HepG2 (cell line): ENCODE results near the gene PDK3. TPM values are rescaled to one million over a fixed set of nuclear protein-coding genes. Genes with fewer than 3 reads are reported as not detected.
A peak's percentile ranks its signal among the peaks of the same experiment; 100 is the strongest.

Source experiments
- ATAC-seq: fragments of 200-7000 bp; cut with Tn5 transposase; 3 replicates; pipeline ENCODE4 v1.9.1; 2020; ENCODE audit warnings: mild to moderate bottlenecking, moderate library complexity
- BruUV-seq: library from RNA; stranded (reverse); fragments of 400-500 nt; replicated peaks from 2 replicates; lab custom pipeline; 2021; lab: Mats Ljungman, UMichigan
- CTCF ChIA-PET: fragments of 300-600 bp; formaldehyde crosslinking; extraction: SDS; loops from one replicate; lab custom pipeline; 2021; ENCODE audit warnings: low total read pairs, inconsistent platforms, low intra/inter-chr PET ratio; lab: Yijun Ruan, JAX
- POLR2A ChIA-PET: fragments of 350-600 bp; sonication (Branson Sonifier 250); formaldehyde crosslinking; loops from one replicate; lab custom pipeline; 2020; ENCODE audit warnings: antibody characterized with exemption, inconsistent platforms; lab: Yijun Ruan, JAX
- DNase-seq: peaks from one replicate; pipeline ENCODE4 v3.0.0-alpha.2; 2015; ENCODE audit warnings: low spot score
- FAIRE-seq: peaks from 3 replicates; lab custom pipeline; 2011; peaks lifted over from hg19 to GRCh38; lab: Jason Lieb, UNC
- H2AFZ ChIP-seq: one replicate; pipeline ENCODE4 v1.6.1; 2011; ENCODE audit warnings: low read length, inconsistent platforms
- H3K27ac ChIP-seq: fragments of 300-600 bp; 3 replicates; pipeline ENCODE4 v1.8.0; 2011; ENCODE audit warnings: mixed run types, mild to moderate bottlenecking, mixed read lengths, low read length, inconsistent platforms; ENCODE audit not compliant: insufficient read depth; ENCODE audit errors: extremely low read length
- H3K27me3 ChIP-seq, 2 experiments: fragments of 200-600 bp in 1 of 2; 2 replicates in 1 of 2; 3 replicates in 1 of 2; pipeline versions ENCODE4 v1.6.0 to v1.8.0; 2011; ENCODE audit warnings: low read length in 2 of 2, mild to moderate bottlenecking in 2 of 2, moderate library complexity in 2 of 2, inconsistent platforms in 1 of 2; ENCODE audit not compliant: insufficient read depth in 2 of 2, control insufficient read depth in 1 of 2
- H3K36me3 ChIP-seq, 2 experiments: fragments of 200-600 bp in 1 of 2; replicated peaks in 1 of 2; 2 replicates in 1 of 2; 3 replicates in 1 of 2; pipeline versions ENCODE4 v1.5.1 to v1.8.0; 2011; ENCODE audit warnings: low read length in 2 of 2, inconsistent platforms in 1 of 2; ENCODE audit not compliant: insufficient read depth in 2 of 2, control insufficient read depth in 1 of 2
- H3K4me1 ChIP-seq: 2 replicates; pipeline ENCODE4 v1.5.1; 2012; ENCODE audit warnings: low read length, inconsistent platforms; ENCODE audit not compliant: insufficient read depth
- H3K4me2 ChIP-seq: 2 replicates; pipeline ENCODE4 v1.6.0; 2011; ENCODE audit warnings: low read depth, low read length, inconsistent platforms
- H3K4me3 ChIP-seq, 3 experiments: fragments of 200-600 bp in 1 of 3; sonication (generic), shearing (Covaris generic) in 1 of 3; replicated peaks in 1 of 3; 2 replicates each; pipeline ENCODE4 v1.5.1; 2011 to 2016; ENCODE audit warnings: low read length in 3 of 3, inconsistent platforms in 2 of 3, low read depth in 2 of 3, mild to moderate bottlenecking in 2 of 3, control low read depth in 1 of 3, mixed read lengths in 1 of 3; ENCODE audit not compliant: insufficient read depth in 1 of 3
- H3K79me2 ChIP-seq: one replicate; pipeline ENCODE4 v1.6.1; 2011; ENCODE audit warnings: low read length, inconsistent platforms; ENCODE audit not compliant: insufficient read depth
- H3K9ac ChIP-seq: 2 replicates; pipeline ENCODE4 v1.6.0; 2011; ENCODE audit warnings: mild to moderate bottlenecking, low read depth, low read length, inconsistent platforms; ENCODE audit not compliant: insufficient read depth
- H3K9me3 ChIP-seq: 2 replicates; pipeline ENCODE4 v1.5.1; 2012; ENCODE audit warnings: mild to moderate bottlenecking, low read length
- H4K20me1 ChIP-seq: 2 replicates; pipeline ENCODE4 v1.6.0; 2011; ENCODE audit warnings: inconsistent platforms, mild to moderate bottlenecking, low read length, moderate library complexity; ENCODE audit not compliant: insufficient read depth
- GLI4 ChIP-seq: sonication (generic); formaldehyde crosslinking; IDR thresholded peaks from 2 replicates; pipeline ENCODE4 v1.5.1; 2020; ENCODE audit warnings: missing genetic modification reagents, mild to moderate bottlenecking, moderate library complexity, borderline replicate concordance
- KDM6A ChIP-seq: IDR thresholded peaks from 2 replicates; pipeline ENCODE4 v1.6.1; 2016; ENCODE audit warnings: low read depth
- MED1 ChIP-seq: sonication (generic); formaldehyde crosslinking; IDR thresholded peaks from 2 replicates; pipeline ENCODE4 v1.4.0; 2020; ENCODE audit warnings: missing genetic modification reagents
- SMAD3 ChIP-seq: sonication (generic); formaldehyde crosslinking; IDR thresholded peaks from 2 replicates; pipeline ENCODE4 v1.4.0; 2020; ENCODE audit warnings: missing genetic modification reagents
- SMARCC2 ChIP-seq: fragments of 450-650 bp; IDR thresholded peaks from 2 replicates; pipeline ENCODE4 v1.6.1; 2017; ENCODE audit warnings: antibody characterized with exemption, mild to moderate bottlenecking
- SMC3 ChIP-seq: IDR thresholded peaks from 2 replicates; pipeline ENCODE4 v1.6.1; 2011; ENCODE audit warnings: low read length, improper control_type of control experiment
- STAG1 ChIP-seq: sonication (generic); formaldehyde crosslinking; IDR thresholded peaks from 2 replicates; pipeline ENCODE4 v1.4.0; 2020; ENCODE audit warnings: missing genetic modification reagents
- TCF7L2 ChIP-seq: IDR thresholded peaks from 2 replicates; pipeline ENCODE4 v1.6.1; 2011; ENCODE audit warnings: mild to moderate bottlenecking, low read depth, low read length, moderate library complexity
- XBP1 ChIP-seq: sonication (generic); formaldehyde crosslinking; IDR thresholded peaks from 2 replicates; pipeline ENCODE4 v1.5.0; 2020; ENCODE audit warnings: missing genetic modification reagents
- ZNF567 ChIP-seq: sonication (generic); formaldehyde crosslinking; IDR thresholded peaks from 2 replicates; pipeline ENCODE4 v1.8.1; 2023; ENCODE audit warnings: mild to moderate bottlenecking, missing genetic modification reagents, borderline replicate concordance
- ZNF780A ChIP-seq: sonication (generic); formaldehyde crosslinking; IDR thresholded peaks from 2 replicates; pipeline ENCODE4 v1.8.0; 2022; ENCODE audit warnings: mild to moderate bottlenecking, missing genetic modification reagents, moderate library complexity
- ZNF878 ChIP-seq: sonication (generic); formaldehyde crosslinking; IDR thresholded peaks from 2 replicates; pipeline ENCODE4 v1.8.1; 2023; ENCODE audit warnings: mild to moderate bottlenecking, missing genetic modification reagents, moderate library complexity
- WGBS: methylation state at CpG from one replicate; pipeline ENCODE4 v1.1.6; 2017; ENCODE audit warnings: low lambda C conversion rate; 5-methylcytosine and 5-hydroxymethylcytosine counted together
- in situ Hi-C: cut with HindIII; loops from 2 replicates; pipeline ENCODE4 v1.10.0; 2017; ENCODE audit warnings: low pct_unique_long_range_greater_than_20kb; ENCODE audit not compliant: extremely low pct_ligation_motif_present
- intact Hi-C: fragments of 100-400 bp; cut with micrococcal nuclease; formaldehyde crosslinking; loops from one replicate; pipeline ENCODE4 v1.10.0; 2022; ENCODE audit not compliant: unreplicated experiment
- polyA plus RNA-seq, 8 experiments: library from polyadenylated mRNA; depleted of rRNA in 3 of 8; stranded (reverse) in 7 of 8; unstranded in 1 of 8; fragments of >200 nt; fragmentation: Illumina TruSeq in 4 of 8; extraction: Trizol in 4 of 8; gene quantifications; 2 replicates each; pipeline versions ENCODE4 v1.2.1 to v1.2.3, GENCODE V29; 2011 to 2016; ENCODE audit warnings: low read depth in 4 of 8, missing spikeins in 1 of 8, mixed read lengths in 1 of 8; ENCODE audit not compliant: insufficient read depth in 1 of 8
- total RNA-seq, 5 experiments: library from RNA; depleted of rRNA; stranded (reverse); fragments of >200 nt; fragmentation: Illumina TruSeq; extraction: Trizol; gene quantifications; 2 replicates each; pipeline ENCODE4 v1.2.3, GENCODE V29; 2016; ENCODE audit warnings: low read depth in 1 of 5
- TF ChIP-seq, protein P1 (sequence below): sonication (generic); formaldehyde crosslinking; IDR thresholded peaks from 2 replicates; pipeline ENCODE4 v1.9.0; 2021; ENCODE audit warnings: missing genetic modification reagents, mild to moderate bottlenecking, borderline replicate concordance
- TF ChIP-seq, protein P2 (sequence below): sonication (generic); formaldehyde crosslinking; IDR thresholded peaks from 2 replicates; pipeline ENCODE4 v1.8.0; 2022; ENCODE audit warnings: missing genetic modification reagents, mild to moderate bottlenecking, moderate library complexity, borderline replicate concordance
- TF ChIP-seq, protein P3 (sequence below): sonication (generic); formaldehyde crosslinking; IDR thresholded peaks from 2 replicates; pipeline ENCODE4 v1.8.1; 2023; ENCODE audit warnings: mild to moderate bottlenecking, inconsistent platforms, moderate library complexity, missing genetic modification reagents, borderline replicate concordance

The PDK3 gene
- total and polyA plus RNA-seq, 2 of the 13 experiments (the other 11 are each of a cell fraction or from before 2014, with no cell fraction given) = 9.1 to 10.5 TPM

DNA sequence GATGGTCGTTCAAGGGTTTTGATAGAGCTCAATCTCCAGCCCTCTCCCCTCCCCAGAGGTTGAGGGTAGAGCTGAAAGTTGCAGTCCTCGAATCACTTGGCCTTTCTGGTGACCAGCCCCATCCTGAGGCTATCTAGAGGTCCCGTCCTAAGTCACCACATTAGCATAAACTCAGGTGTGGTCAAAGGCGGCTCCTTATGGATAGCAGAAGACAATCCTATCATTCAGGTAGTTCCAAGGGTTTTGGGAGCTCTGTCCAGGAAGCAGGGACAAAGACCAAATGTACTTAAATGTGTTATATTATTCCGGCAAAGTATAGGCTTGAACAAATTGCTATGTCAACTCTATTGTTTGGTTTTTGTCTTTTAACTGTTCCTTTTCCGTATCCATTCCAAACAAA, 30.6 kb downstream of the PDK3 start:
- no TSS peak for BruUV-seq
- Histone ChIP-seq H3K36me3 (no peaks in the 10 kb centered on the region; a peak in 1 of 5 replicates), H4K20me1 (no peaks in the 10 kb centered on the region), H2AFZ (no peak overlapping the region), H3K4me3 (no peak overlapping the region), H3K4me2 (no peak overlapping the region), H3K27me3 (no peaks in the 10 kb centered on the region), H3K79me2 (no peaks in the 10 kb centered on the region), H3K9me3 (no peaks in the 10 kb centered on the region), H3K9ac (no peak overlapping the region), H3K27ac (no peak overlapping the region), H3K4me1 (peaks cover 33% of the 10 kb centered on the region)
- FAIRE-seq = no peak
- POLR2A ChIA-PET = no interaction called here
- TF ChIP-seq SMAD3 (CRISPR knock-in tag) (no peak), ZNF780A (CRISPR knock-in tag) (no peak), KDM6A (CRISPR knock-in tag) (no peak), XBP1 (CRISPR knock-in tag) (no peak), ZNF878 (no peak)
- TF ChIP-seq, protein P1, sequence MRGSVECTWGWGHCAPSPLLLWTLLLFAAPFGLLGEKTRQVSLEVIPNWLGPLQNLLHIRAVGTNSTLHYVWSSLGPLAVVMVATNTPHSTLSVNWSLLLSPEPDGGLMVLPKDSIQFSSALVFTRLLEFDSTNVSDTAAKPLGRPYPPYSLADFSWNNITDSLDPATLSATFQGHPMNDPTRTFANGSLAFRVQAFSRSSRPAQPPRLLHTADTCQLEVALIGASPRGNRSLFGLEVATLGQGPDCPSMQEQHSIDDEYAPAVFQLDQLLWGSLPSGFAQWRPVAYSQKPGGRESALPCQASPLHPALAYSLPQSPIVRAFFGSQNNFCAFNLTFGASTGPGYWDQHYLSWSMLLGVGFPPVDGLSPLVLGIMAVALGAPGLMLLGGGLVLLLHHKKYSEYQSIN (CRISPR knock-in tag) = no peak
- intact Hi-C loops = no loop called here
- DNase-seq = no peak
- no peak for ATAC-seq
- in situ Hi-C loops = loop anchor here (10.0 kb wide), 1 partner anchor 101 kb away; no protein-coding TSS in a partner anchor
- 89% methylated on average over 3 of the region's 6 CpGs for WGBS
- CTCF ChIA-PET = no interaction called here

DNA sequence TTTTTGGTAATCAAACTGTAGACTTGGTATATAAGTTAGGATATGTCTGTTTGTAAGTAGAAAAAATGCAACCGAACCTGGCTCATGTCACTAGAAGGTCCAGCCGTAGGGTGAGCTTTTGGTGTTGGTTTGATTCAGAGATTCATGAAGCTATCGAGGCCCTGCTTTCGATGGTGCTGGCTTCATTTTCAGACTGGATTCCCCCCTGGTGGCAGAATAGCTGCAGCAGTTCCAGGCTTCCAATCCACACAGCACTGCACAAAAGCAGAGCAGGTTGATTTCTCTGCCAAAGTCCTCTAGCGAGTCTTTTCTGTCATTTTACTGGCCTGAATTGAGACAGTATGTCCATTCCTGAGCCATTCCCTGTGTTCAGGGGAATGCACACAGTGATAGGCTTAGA, 33.1 kb downstream of the PDK3 start:
- in situ Hi-C loops = loop anchor here (10.0 kb wide), 1 partner anchor 103 kb away; no protein-coding TSS in a partner anchor
- ATAC-seq (peak; percentile 65; the same call in 2 of the 3 replicates), FAIRE-seq (no peak), DNase-seq (peak; percentile 1)
- intact Hi-C loops = loop anchor here (1.0 to 2.0 kb wide), 2 partner anchors 71 to 103 kb away; no protein-coding TSS in a partner anchor
- ChIA-PET CTCF (interaction anchor here (1.4 to 2.6 kb wide), 2 partner anchors 102 to 127 kb away, joined by 5 to 37 read pairs; no protein-coding TSS in a partner anchor), POLR2A (no interaction called here)
- WGBS = 82% methylated on average over 3 of the region's 5 CpGs
- Histone ChIP-seq H3K27me3 (no peaks in the 10 kb centered on the region), H3K36me3 (no peaks in the 10 kb centered on the region; a peak in 1 of 5 replicates), H3K79me2 (no peaks in the 10 kb centered on the region), H3K4me1 (peaks cover 24% of the 10 kb centered on the region), H4K20me1 (no peaks in the 10 kb centered on the region), H3K9me3 (no peaks in the 10 kb centered on the region), H3K4me3 (no peak overlapping the region), H3K4me2 (no peak overlapping the region), H3K9ac (no peak overlapping the region), H3K27ac (no peak overlapping the region), H2AFZ (no peak overlapping the region)
- BruUV-seq = no TSS peak
- TF ChIP-seq, protein P2, sequence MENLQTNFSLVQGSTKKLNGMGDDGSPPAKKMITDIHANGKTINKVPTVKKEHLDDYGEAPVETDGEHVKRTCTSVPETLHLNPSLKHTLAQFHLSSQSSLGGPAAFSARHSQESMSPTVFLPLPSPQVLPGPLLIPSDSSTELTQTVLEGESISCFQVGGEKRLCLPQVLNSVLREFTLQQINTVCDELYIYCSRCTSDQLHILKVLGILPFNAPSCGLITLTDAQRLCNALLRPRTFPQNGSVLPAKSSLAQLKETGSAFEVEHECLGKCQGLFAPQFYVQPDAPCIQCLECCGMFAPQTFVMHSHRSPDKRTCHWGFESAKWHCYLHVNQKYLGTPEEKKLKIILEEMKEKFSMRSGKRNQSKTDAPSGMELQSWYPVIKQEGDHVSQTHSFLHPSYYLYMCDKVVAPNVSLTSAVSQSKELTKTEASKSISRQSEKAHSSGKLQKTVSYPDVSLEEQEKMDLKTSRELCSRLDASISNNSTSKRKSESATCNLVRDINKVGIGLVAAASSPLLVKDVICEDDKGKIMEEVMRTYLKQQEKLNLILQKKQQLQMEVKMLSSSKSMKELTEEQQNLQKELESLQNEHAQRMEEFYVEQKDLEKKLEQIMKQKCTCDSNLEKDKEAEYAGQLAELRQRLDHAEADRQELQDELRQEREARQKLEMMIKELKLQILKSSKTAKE = no peak
- TF ChIP-seq STAG1 (CRISPR knock-in tag) (peak; percentile 24), MED1 (no peak), TCF7L2 (no peak), GLI4 (no peak), SMARCC2 (no peak), SMC3 (peak; percentile 8; the same call in 1 of the 2 replicates), ZNF567 (CRISPR knock-in tag) (no peak)
- TF ChIP-seq, protein P3, sequence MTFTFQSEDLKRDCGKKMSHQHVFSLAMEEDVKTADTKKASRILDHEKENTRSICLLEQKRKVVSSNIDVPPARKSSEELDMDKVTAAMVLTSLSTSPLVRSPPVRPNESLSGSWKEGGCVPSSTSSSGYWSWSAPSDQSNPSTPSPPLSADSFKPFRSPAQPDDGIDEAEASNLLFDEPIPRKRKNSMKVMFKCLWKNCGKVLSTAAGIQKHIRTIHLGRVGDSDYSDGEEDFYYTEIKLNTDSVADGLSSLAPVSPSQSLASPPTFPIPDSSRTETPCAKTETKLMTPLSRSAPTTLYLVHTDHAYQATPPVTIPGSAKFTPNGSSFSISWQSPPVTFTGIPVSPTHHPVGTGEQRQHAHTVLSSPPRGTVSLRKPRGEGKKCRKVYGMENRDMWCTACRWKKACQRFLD = no peak
